ENCODE measurements around the gene CASP5. TPM values are rescaled to one million over a fixed set of nuclear protein-coding genes. Genes with fewer than 3 reads are reported as not detected.
"Not testable (repeated sequence)": the region's sequence is repeated elsewhere in the genome, so short reads cannot be mapped to it uniquely, and the experiment has no call there.

Gene CASP5
- not detected in 2 replicates for total RNA-seq (2014; rRNA removed; shearing (Covaris generic); ENCODE audit: low replicate concordance)

DNA sequence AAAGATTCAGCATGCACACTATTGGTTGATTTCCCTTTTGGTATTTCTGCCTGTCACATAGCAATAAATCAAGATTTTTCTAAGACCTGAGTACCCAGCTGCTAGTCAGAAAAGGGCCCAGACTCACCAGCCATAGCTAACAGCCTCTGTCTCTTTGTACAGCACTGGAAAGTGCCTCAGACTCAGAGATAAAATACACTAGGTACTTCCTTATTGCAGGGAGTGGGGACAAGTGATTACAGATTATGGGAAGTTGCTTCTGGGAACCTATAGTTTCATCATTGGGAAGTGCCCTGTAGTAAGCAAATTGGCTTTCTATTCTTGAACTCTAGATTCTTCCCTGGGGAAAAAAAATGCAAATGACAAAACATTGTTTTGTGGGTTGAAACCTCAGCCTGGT lies at the start of gene CASP5:
Gene CASP5, minus strand, starts transcription at position 166 of the 400 bp plus-strand sequence. Its CDS starts 32 bp downstream, at position 134.
- no peaks in the 10 kb centered on the region for H4K20me1 ChIP-seq (ENCODE audit: insufficient read depth, low read depth, low read length)
- no peaks in the 10 kb centered on the region for H3K27me3 ChIP-seq (ENCODE audit: low read length)
- H3K27ac ChIP-seq (ENCODE audit: low read length): no peak within 1 kb of the TSS
- no peaks in the 10 kb centered on the region for H3K36me3 ChIP-seq (ENCODE audit: insufficient read depth, low read length)
- peak within 1 kb of the TSS; percentile 4 for H3K4me2 ChIP-seq (ENCODE audit: low read depth, low read length, poor library complexity, severe bottlenecking)
- no peak for DNase-seq
- H3K9me2 ChIP-seq (replicated peaks; ENCODE audit: insufficient read depth, low read length): no peaks in the 10 kb centered on the region
- no peaks in the 10 kb centered on the region for H3K79me2 ChIP-seq (ENCODE audit: low read length)
- H3K9me3 ChIP-seq (ENCODE audit: low read length): no peaks in the 10 kb centered on the region
- H2AFZ ChIP-seq (ENCODE audit: low read length): no peak within 1 kb of the TSS
- no peak within 1 kb of the TSS for H3K9ac ChIP-seq (ENCODE audit: low read length)
- no peak within 1 kb of the TSS for H3K4me3 ChIP-seq (ENCODE audit: low read length)
- H3K4me1 ChIP-seq (ENCODE audit: low read length): peaks cover 12% of the 10 kb centered on the region

DNA sequence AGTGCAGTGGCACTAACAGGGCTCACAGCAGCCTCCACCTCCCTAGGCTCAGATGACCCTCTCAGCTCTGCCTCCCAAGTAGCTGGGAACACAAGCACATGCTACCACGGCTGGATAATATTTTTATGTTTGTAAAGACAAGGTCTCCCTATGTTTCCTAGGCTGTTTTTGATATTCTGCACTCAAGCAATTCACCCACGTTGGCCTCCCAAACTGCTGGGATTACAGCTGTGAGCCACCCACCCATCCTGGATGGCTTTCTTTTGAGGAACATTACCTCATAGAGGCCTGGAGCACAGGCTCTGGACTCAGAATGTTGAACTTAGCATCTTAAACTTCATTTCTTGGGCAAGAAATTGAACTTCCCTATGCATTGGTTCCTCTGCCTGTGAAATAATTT lies 49.1 kb upstream of the CASP5 start:
- DNase-seq; H3K4me3 ChIP-seq (ENCODE audit: low read length); H3K27me3 ChIP-seq (ENCODE audit: low read length); H3K79me2 ChIP-seq (ENCODE audit: low read length); H3K4me2 ChIP-seq (ENCODE audit: low read depth, low read length, poor library complexity, severe bottlenecking); H3K36me3 ChIP-seq (ENCODE audit: insufficient read depth, low read length); H4K20me1 ChIP-seq (ENCODE audit: insufficient read depth, low read depth, low read length); H3K9me2 ChIP-seq (replicated peaks; ENCODE audit: insufficient read depth, low read length); H2AFZ ChIP-seq (ENCODE audit: low read length); H3K9ac ChIP-seq (ENCODE audit: low read length); H3K4me1 ChIP-seq (ENCODE audit: low read length); H3K9me3 ChIP-seq (ENCODE audit: low read length); H3K27ac ChIP-seq (ENCODE audit: low read length): not testable (repeated sequence)

DNA sequence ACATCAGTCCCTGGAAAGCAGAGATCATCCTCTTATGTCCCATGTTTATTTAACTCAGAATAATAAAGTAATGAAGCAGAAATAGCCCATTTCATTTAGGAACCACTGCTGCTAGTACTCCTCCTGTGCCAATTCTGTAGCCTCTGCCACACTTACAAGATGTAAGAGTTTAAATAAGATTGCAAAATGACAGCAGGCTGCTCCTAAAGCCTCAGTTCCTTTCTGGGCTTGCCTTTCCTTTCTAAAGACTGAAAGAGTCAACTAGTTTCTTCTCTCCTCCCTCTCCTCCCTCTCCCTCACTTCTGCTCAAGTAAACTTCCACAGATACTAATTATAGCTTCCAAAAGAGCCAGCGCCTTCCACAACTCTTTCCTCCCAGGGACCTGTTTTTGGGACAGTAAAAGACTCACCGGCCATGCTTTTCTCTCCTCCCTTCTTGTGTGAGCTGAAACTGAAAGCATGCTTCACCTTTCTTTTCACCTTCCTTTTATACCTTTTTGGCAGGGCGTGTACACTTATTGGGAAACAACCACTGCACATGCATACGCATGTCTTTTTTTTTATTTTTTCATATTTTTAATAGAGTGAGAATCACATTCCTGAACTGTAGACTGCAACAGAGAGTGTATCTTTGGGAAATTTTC lies 48.2 kb upstream of the CASP5 start:
- Histone ChIP-seq H3K4me1 (ENCODE audit: low read length) (no peaks in the 10 kb centered on the region), H2AFZ (ENCODE audit: low read length) (no peak overlapping the region), H3K27me3 (ENCODE audit: low read length) (no peaks in the 10 kb centered on the region), H3K9me2 (replicated peaks; ENCODE audit: insufficient read depth, low read length) (no peaks in the 10 kb centered on the region), H3K9ac (ENCODE audit: low read length) (no peak overlapping the region), H3K79me2 (ENCODE audit: low read length) (no peaks in the 10 kb centered on the region), H3K4me2 (ENCODE audit: low read depth, low read length, poor library complexity, severe bottlenecking) (no peak overlapping the region), H3K9me3 (ENCODE audit: low read length) (no peaks in the 10 kb centered on the region), H3K4me3 (ENCODE audit: low read length) (no peak overlapping the region), H3K27ac (ENCODE audit: low read length) (no peak overlapping the region), H4K20me1 (ENCODE audit: insufficient read depth, low read depth, low read length) (no peaks in the 10 kb centered on the region), H3K36me3 (ENCODE audit: insufficient read depth, low read length) (no peaks in the 10 kb centered on the region)
- no peak for DNase-seq

DNA sequence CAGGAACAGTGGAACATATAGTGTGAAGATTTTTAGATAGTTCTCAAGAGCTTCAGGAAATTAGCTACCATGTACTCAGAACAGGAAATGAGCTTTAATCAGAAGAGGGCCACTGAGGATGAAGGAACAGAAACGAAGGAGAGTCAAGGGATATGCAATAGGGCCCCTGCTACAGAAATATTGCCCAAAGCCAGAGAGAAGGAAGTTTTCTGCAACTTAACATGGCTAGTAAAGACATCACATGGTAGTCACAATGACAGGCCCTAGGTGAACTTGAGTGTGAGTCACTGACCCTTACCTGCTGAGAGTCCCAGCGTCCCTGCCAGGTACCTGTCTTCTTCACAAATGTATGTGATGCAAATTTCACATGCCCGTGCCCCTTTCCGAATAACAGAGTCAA lies 47.3 kb upstream of the CASP5 start:
- Histone ChIP-seq H2AFZ (ENCODE audit: low read length) (no peak overlapping the region), H3K27me3 (ENCODE audit: low read length) (no peaks in the 10 kb centered on the region), H3K4me2 (ENCODE audit: low read depth, low read length, poor library complexity, severe bottlenecking) (no peak overlapping the region), H3K9me3 (ENCODE audit: low read length) (no peaks in the 10 kb centered on the region), H3K9me2 (replicated peaks; ENCODE audit: insufficient read depth, low read length) (no peaks in the 10 kb centered on the region), H3K4me3 (ENCODE audit: low read length) (no peak overlapping the region), H3K36me3 (ENCODE audit: insufficient read depth, low read length) (no peaks in the 10 kb centered on the region), H4K20me1 (ENCODE audit: insufficient read depth, low read depth, low read length) (no peaks in the 10 kb centered on the region), H3K4me1 (ENCODE audit: low read length) (no peaks in the 10 kb centered on the region), H3K79me2 (ENCODE audit: low read length) (no peaks in the 10 kb centered on the region), H3K9ac (ENCODE audit: low read length) (no peak overlapping the region), H3K27ac (ENCODE audit: low read length) (no peak overlapping the region)
- DNase-seq: no peak

DNA sequence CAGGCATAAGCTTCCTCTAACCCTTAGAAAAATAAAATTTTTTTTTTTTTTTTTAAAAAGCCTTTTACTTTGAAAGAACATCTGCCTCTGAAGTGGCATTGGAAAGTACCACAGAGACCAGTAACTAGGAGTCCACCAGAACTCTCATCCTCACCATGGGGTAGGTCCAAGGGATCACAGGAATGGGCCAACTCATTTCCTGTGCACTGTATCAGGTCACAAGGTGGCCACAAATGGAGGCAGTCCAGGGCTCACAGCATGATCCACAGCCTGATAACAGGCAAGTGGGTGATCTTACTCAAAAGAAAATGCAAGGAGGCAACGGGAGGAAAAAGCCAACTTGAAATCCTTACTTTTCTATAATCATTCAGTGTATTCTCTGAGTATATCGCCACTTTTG lies 46.8 kb upstream of the CASP5 start:
- H3K27me3 ChIP-seq (ENCODE audit: low read length); H2AFZ ChIP-seq (ENCODE audit: low read length); H3K4me3 ChIP-seq (ENCODE audit: low read length); H3K9me2 ChIP-seq (replicated peaks; ENCODE audit: insufficient read depth, low read length); H3K9me3 ChIP-seq (ENCODE audit: low read length); H3K4me2 ChIP-seq (ENCODE audit: low read depth, low read length, poor library complexity, severe bottlenecking); H3K27ac ChIP-seq (ENCODE audit: low read length); DNase-seq; H3K36me3 ChIP-seq (ENCODE audit: insufficient read depth, low read length); H4K20me1 ChIP-seq (ENCODE audit: insufficient read depth, low read depth, low read length); H3K4me1 ChIP-seq (ENCODE audit: low read length); H3K79me2 ChIP-seq (ENCODE audit: low read length); H3K9ac ChIP-seq (ENCODE audit: low read length): not testable (repeated sequence)

DNA sequence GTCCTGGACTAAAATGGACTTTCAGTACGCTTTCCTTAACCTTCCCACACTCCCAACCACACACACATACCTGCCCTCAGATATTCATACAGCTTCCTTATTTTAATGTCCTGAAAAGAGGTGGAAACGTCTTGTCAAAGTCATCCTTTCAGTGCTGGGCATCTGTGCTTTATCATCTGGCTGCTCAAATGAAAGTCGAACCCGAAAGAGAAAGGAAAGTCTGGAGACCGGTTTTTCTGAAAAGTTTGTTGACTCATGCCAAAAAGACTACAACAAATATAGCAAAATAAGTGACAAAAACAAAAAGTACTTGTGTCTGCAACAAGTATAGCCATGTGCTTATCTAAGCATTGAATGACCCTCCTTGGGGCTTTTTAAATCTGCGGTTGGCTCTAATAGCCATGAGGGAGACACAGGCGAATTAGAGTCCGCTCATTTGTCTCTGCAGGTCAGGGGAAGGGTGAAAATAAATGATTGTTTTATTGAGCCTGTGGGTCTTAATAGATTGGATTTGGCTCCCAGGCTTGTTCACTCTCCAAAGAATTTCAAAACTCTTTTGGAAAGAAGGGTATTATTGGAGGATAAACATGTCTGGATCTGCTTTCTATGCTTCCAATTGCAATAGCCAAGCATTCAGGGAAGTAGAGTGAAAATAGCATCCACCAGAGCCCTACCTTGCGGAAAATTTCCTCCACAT lies 40.4 kb upstream of the CASP5 start:
- H3K9me2 ChIP-seq (replicated peaks; ENCODE audit: insufficient read depth, low read length); H3K4me2 ChIP-seq (ENCODE audit: low read depth, low read length, poor library complexity, severe bottlenecking); H3K9me3 ChIP-seq (ENCODE audit: low read length): not testable (repeated sequence)

DNA sequence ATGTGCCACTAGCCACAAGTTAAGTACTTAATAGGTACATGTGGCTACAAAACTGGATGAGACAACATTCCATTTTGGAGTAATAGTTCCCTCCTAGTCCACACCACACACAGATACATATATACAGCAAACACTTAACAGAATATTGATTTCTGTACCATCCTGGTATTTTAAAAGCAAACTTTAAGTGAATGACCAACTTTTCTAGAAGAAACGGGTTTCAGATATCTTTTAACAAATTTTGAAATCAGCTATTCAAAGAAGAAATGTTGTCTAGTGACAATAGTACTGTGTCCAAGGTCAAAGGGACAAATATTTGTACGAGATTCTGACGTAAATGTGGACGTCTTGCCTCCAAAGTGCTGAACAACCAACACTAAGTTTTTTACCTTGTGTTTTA lies 34.5 kb upstream of the CASP5 start:
- H3K9me2 ChIP-seq (replicated peaks; ENCODE audit: insufficient read depth, low read length): no peaks in the 10 kb centered on the region
- no peak overlapping the region for H3K9ac ChIP-seq (ENCODE audit: low read length)
- H3K27ac ChIP-seq (ENCODE audit: low read length): no peak overlapping the region
- no peak overlapping the region for H3K4me2 ChIP-seq (ENCODE audit: low read depth, low read length, poor library complexity, severe bottlenecking)
- peaks cover 3% of the 10 kb centered on the region; the same call in 1 of the 2 replicates for H3K27me3 ChIP-seq (ENCODE audit: low read length)
- no peaks in the 10 kb centered on the region for H3K9me3 ChIP-seq (ENCODE audit: low read length)
- H2AFZ ChIP-seq (ENCODE audit: low read length): no peak overlapping the region
- no peak overlapping the region for H3K4me3 ChIP-seq (ENCODE audit: low read length)
- H3K36me3 ChIP-seq (ENCODE audit: insufficient read depth, low read length): no peaks in the 10 kb centered on the region
- no peaks in the 10 kb centered on the region for H4K20me1 ChIP-seq (ENCODE audit: insufficient read depth, low read depth, low read length)
- no peaks in the 10 kb centered on the region for H3K79me2 ChIP-seq (ENCODE audit: low read length)
- no peaks in the 10 kb centered on the region for H3K4me1 ChIP-seq (ENCODE audit: low read length)
- no peak for DNase-seq

More for the DNA sequence above, 40.4 kb upstream of the CASP5 start:
- not testable (repeated sequence) for H2AFZ ChIP-seq (ENCODE audit: low read length); H3K36me3 ChIP-seq (ENCODE audit: insufficient read depth, low read length); H3K27me3 ChIP-seq (ENCODE audit: low read length); H3K79me2 ChIP-seq (ENCODE audit: low read length); DNase-seq; H3K4me1 ChIP-seq (ENCODE audit: low read length); H3K4me3 ChIP-seq (ENCODE audit: low read length); H3K9ac ChIP-seq (ENCODE audit: low read length); H4K20me1 ChIP-seq (ENCODE audit: insufficient read depth, low read depth, low read length); H3K27ac ChIP-seq (ENCODE audit: low read length)

DNA sequence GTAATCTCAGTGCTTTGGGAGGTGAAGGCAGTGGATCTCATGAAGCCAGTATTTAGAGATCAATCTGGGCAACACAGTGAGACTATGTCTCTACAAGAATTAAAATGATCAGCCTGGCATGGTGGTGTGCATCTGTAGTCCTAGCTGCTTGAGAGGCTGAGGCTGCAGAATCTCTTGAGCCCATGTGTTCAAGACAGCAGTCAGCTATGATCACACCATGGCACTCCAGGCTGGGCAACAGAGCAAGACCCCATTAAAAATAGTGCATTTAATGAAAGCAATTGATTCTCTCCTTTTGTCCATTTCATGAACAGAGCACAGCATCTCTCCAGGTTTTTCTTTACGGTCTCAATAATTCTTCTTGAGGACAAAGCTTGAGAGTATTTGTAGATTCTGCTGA lies 33.5 kb upstream of the CASP5 start:
- Histone ChIP-seq H3K27me3 (ENCODE audit: low read length) (peaks cover 3% of the 10 kb centered on the region; the same call in 1 of the 2 replicates), H3K9me3 (ENCODE audit: low read length) (no peaks in the 10 kb centered on the region), H3K4me1 (ENCODE audit: low read length) (no peaks in the 10 kb centered on the region), H3K79me2 (ENCODE audit: low read length) (no peaks in the 10 kb centered on the region), H3K36me3 (ENCODE audit: insufficient read depth, low read length) (no peaks in the 10 kb centered on the region), H3K27ac (ENCODE audit: low read length) (no peak overlapping the region), H3K9me2 (replicated peaks; ENCODE audit: insufficient read depth, low read length) (no peaks in the 10 kb centered on the region), H4K20me1 (ENCODE audit: insufficient read depth, low read depth, low read length) (no peaks in the 10 kb centered on the region), H3K4me2 (ENCODE audit: low read depth, low read length, poor library complexity, severe bottlenecking) (no peak overlapping the region), H3K9ac (ENCODE audit: low read length) (no peak overlapping the region), H3K4me3 (ENCODE audit: low read length) (no peak overlapping the region), H2AFZ (ENCODE audit: low read length) (no peak overlapping the region)
- DNase-seq: no peak

All from Karpas-422 (cell line).